PFSK-1 (cell line): ENCODE results near the gene RAD54L2.

ENCODE experiments used
- POLR2AphosphoS5 ChIP-seq: IDR thresholded peaks from 2 replicates; pipeline ENCODE4 v1.6.1; 2012; ENCODE audit warnings: low read depth, mild to moderate bottlenecking, control low read depth, low read length, moderate library complexity
- SIN3A ChIP-seq: IDR thresholded peaks from 2 replicates; pipeline ENCODE4 v1.6.1; 2012; ENCODE audit warnings: mild to moderate bottlenecking, low read length, moderate library complexity, borderline replicate concordance; ENCODE audit not compliant: insufficient read depth
- TAF1 ChIP-seq: IDR thresholded peaks from 2 replicates; pipeline ENCODE4 v1.6.1; 2012; ENCODE audit warnings: low read length, control low read depth, borderline replicate concordance; ENCODE audit not compliant: insufficient read depth
- TF ChIP-seq, protein P1 (sequence below), 2 experiments: IDR thresholded peaks; 2 replicates each; pipeline versions ENCODE4 v1.6.1 to v1.8.0; 2011 to 2012; ENCODE audit warnings: low read depth in 2 of 2, low read length in 2 of 2, control low read depth in 1 of 2, inconsistent platforms in 1 of 2, mild to moderate bottlenecking in 1 of 2, moderate library complexity in 1 of 2; ENCODE audit not compliant: insufficient read depth in 1 of 2

DNA sequence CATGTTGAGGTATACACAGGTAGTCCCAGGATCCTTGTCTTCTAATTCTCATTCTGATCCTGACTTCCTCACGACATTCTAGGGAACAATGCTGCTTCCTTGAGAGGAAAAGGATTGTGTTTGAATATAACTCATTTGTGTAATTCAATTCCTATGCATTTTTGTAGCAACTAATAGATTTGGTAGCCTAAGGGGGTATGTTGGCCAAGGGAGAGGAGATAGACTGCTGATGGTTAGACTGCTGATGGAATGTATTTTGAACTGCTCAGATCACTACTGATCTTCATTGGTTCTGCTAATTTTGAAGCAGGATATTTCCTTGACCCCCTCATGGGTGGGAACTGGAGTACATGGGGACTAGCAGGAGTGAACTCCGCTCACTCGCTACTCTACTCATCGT lies 39.7 kb downstream of the RAD54L2 start:
- no peak for TF ChIP-seq TAF1
- TF ChIP-seq POLR2AphosphoS5, result no peak
- no peak for TF ChIP-seq SIN3A
- TF ChIP-seq, protein P1, sequence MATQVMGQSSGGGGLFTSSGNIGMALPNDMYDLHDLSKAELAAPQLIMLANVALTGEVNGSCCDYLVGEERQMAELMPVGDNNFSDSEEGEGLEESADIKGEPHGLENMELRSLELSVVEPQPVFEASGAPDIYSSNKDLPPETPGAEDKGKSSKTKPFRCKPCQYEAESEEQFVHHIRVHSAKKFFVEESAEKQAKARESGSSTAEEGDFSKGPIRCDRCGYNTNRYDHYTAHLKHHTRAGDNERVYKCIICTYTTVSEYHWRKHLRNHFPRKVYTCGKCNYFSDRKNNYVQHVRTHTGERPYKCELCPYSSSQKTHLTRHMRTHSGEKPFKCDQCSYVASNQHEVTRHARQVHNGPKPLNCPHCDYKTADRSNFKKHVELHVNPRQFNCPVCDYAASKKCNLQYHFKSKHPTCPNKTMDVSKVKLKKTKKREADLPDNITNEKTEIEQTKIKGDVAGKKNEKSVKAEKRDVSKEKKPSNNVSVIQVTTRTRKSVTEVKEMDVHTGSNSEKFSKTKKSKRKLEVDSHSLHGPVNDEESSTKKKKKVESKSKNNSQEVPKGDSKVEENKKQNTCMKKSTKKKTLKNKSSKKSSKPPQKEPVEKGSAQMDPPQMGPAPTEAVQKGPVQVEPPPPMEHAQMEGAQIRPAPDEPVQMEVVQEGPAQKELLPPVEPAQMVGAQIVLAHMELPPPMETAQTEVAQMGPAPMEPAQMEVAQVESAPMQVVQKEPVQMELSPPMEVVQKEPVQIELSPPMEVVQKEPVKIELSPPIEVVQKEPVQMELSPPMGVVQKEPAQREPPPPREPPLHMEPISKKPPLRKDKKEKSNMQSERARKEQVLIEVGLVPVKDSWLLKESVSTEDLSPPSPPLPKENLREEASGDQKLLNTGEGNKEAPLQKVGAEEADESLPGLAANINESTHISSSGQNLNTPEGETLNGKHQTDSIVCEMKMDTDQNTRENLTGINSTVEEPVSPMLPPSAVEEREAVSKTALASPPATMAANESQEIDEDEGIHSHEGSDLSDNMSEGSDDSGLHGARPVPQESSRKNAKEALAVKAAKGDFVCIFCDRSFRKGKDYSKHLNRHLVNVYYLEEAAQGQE (IDR thresholded peaks at IDR 0.05; ENCODE audit: insufficient read depth in 1 of 2, low read depth in 2 of 2, low read length in 2 of 2), result no peak
